NCI-H2029 (cell line): ENCODE measurements around the gene OGFOD1.
"Not testable (repeated sequence)": the region's sequence is repeated elsewhere in the genome, so short reads cannot be mapped to it uniquely, and the experiment has no call there.

Experiments
- DNase-seq: peaks from one replicate; lab custom pipeline; 2025; lab: John Stamatoyannopoulos, UW

OGFOD1 gene

GRCh38 chr16:56480776-56481467 is 29.6 kb downstream of the OGFOD1 start:
- DNase-seq = no peak

DNA sequence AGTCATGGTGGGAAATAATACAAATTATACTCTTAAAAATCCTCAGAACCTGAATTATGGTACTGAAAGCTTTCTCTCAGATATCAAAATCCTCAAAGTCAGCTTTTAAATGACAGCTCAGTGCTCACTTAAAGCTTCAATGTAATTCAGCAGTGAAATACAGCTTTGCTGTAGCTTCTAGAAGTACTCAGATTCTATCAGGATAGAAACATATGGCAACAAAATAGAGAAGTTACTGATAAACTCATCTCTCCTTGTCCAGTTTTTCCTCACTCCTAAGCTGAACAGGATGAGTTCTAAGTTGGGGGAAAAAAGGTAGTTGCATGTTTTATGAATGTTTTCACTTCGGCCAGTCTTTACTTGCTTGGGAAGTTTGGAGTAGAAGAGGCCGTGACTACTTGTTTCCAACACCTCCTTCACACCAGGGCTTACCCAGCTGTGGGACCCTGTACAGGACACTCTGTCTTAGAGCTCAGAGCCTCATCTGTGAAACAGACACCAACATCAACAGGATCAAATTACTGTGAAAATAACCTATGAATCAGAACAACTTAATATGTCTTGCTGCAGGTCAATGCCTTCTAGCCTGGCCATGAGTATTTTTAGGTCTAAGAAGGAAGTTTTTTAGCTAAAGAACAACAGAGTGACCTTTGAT is 30.2 kb downstream of the OGFOD1 start:
- DNase-seq = no peak

DNA sequence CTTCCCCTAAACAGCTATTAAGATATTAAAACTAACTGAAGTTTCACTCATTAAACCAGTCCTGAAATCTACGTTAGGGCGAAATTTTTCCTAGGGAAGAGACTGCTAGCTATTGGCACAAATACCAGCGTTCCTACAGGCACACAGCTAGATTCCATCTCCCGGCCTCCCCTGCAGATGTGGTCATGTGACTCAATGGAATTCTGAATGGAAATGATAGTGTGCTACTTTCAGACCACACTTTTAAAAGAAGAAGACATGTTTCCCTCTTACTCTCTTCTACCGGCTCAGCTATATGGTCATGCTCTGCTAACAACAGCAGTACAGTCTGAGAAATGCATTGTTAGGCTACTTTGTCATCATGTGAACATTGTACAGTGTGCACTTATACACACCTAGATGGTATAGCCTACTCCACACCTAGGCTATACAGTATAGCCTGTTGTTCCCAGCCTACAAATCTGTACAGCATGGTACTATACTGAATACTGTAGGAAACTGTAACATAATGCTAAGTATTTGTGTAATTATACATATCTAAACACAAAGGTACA is 31.4 kb downstream of the OGFOD1 start:
- DNase-seq = no peak

DNA sequence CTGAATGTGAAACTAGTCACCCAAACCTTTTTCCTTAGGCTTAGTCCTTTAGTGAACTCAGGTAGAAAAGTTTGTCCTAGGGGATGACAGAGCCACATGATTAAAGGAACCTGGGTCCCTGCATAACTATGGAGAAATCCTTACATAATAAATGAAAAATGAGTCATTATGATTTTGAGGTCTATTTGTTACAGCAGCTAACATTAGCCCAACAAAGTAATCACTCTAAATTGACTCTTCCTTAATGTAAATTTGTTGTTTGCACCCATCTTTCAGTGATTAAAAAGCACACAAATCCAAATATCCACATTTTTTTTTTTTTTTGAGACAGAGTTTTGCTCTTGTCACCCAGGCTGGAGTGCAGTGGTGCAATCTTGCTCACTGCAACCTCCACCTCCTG is 32.0 kb downstream of the OGFOD1 start:
- no peak for DNase-seq

- no peak for DNase-seq
Measured at GRCh38 chr16:56488035-56488434, 36.7 kb downstream of the OGFOD1 start.

DNA sequence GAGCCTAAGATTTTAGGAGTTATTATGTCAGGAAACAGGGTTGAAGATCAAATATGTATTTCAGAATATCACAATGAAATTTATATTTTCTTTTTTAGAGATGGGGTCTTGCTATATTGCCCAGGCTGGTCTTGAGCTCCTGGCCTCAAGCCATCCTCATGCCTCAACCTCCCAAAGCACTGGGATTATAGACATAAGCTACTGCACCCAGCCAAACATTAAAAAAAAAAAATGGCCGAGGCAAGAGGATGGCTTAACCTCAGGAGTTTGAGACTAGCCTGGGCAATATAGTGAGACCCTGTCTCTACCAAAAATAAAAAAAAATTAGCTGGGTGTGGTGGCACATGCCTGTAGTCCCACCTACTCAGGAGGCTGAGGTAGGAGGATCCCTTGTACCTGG is 37.5 kb downstream of the OGFOD1 start:
- not testable (repeated sequence) for DNase-seq

- no peak for DNase-seq
Measured at GRCh38 chr16:56491657-56492261, 40.4 kb downstream of the OGFOD1 start.

DNA sequence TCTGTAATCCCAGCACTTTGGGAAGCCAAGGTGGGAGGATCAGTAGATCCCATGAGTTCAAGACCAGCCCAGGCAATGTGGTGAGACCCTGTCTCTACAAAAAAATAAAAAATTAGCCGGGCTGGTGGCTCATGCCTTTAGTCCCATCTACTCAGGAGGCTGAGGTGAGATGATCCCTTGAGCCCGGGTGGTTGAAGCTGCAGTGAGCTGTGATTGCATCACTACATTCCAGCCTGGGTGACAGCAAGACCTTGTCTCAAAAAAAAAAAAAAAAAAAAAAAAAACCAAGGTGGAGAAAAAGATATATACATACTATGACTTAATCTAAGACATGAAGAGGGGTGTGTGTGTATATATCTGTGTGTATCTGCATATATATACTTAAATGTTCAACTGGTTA is 41.8 kb downstream of the OGFOD1 start:
- DNase-seq = no peak

- DNase-seq = no peak
Measured at GRCh38 chr16:56493815-56494214, 42.5 kb downstream of the OGFOD1 start.

GRCh38 chr16:56505181-56505580 is 53.8 kb downstream of the OGFOD1 start:
- DNase-seq = no peak

GRCh38 chr16:56506941-56507340 is 55.6 kb downstream of the OGFOD1 start:
- no peak for DNase-seq

DNA sequence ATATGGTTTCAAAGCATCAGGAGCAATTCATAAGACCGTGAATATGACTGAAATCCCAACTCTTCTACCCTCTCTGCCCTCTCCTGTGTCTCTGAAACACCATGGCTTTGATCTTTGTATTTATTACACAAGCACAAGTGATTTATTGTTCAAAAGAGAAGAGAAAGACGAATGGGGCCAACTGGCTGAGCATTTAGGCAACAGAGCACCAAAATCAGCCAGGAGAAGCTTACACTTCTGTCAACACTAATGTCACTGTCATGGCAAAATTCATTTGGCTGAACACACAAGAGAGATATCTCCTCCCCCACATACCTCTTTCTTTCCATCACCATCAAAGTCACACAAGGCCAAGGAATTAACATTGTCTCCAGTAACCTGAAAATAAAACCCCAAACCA is 59.2 kb downstream of the OGFOD1 start:
- no peak for DNase-seq

GRCh38 chr16:56512025-56512424 is 60.7 kb downstream of the OGFOD1 start:
- no peak for DNase-seq

- no peak for DNase-seq
Measured at GRCh38 chr16:56513091-56513490, 61.7 kb downstream of the OGFOD1 start.

GRCh38 chr16:56513972-56514371 is 62.6 kb downstream of the OGFOD1 start:
- peak; percentile 14 for DNase-seq

DNA sequence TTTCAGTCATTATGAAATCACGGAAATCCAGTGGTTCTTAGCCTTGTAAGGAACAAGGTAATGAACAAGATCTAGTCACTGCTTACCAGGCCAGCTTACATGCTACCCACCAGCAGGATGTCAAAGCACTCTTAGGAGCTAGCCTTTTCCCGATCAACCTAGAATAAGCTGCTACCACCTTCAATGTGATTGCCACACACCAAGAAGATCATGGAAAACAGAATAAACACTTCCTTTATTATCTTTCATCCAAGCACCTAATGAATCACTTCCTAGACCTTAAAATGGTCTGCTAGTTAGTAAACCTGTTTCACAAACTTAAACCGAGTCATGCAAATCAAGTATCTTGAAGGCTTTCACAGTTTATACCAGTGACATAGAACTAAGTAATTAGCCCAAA is 63.5 kb downstream of the OGFOD1 start:
- DNase-seq = no peak

GRCh38 chr16:56515665-56516064 is 64.3 kb downstream of the OGFOD1 start:
- DNase-seq = no peak

DNA sequence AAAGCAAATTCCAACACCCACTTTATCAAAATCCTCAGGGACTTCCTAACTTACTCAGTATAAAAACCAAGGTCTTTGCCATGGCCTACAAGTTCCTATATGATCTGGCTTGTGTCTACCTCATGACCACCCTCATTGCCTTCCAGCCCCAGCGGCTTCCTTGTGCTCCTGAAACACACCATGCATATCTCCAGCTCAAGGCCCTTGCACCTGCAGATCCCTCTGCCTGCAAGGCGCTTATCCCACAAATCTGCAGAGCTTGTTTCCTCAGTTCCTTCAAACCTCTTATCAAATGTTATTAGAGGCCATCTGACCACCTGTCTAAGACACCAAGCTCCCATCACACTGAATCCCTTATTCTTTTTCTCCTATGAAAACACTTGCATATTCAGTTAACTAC is 65.9 kb downstream of the OGFOD1 start:
- no peak for DNase-seq

GRCh38 chr16:56518425-56518824 is 67.1 kb downstream of the OGFOD1 start:
- no peak for DNase-seq

- peak; percentile 32 for DNase-seq
Measured at GRCh38 chr16:56519459-56520250, 68.3 kb downstream of the OGFOD1 start, which contains the start of gene BBS2. BBS2 (minus strand) TSS chr16:56520024; CDS start chr16:56519862, 162 bp downstream.

GRCh38 chr16:56520251-56520577 is 68.9 kb downstream of the OGFOD1 start:
- no peak for DNase-seq

DNA sequence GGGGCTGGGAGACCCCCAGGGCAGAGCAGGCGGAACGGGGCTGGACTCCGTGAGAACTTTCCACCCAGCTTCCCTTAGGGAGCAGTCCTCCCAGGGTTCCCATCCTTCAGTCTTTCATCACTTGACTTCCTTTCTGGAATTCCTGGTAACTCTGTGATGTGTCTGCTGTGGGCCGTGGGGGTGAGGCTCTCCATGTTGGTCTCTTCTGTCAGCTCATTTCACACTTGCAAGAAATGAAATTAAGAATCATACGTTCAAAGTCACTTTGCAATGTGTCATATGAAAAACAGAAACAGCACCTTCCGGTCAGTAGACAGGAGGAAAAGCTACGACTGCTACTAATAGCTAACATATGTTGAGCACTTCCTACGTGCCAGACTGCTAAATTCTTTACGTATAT is 73.9 kb downstream of the OGFOD1 start:
- DNase-seq = no peak
